HepG2 (cell line): ENCODE measurements around the gene PRELID1. TPM values are rescaled to one million over a fixed set of nuclear protein-coding genes. Genes with fewer than 3 reads are reported as not detected.

ENCODE experiments used
- ARHGAP35 ChIP-seq: sonication (generic); formaldehyde crosslinking; IDR thresholded peaks from 2 replicates; pipeline ENCODE4 v1.9.0; 2022; ENCODE audit warnings: mild to moderate bottlenecking, inconsistent platforms, moderate library complexity, missing genetic modification reagents, borderline replicate concordance
- ATM ChIP-seq: fragments of 450-650 bp; IDR thresholded peaks from 2 replicates; pipeline ENCODE4 v1.7.1; 2017; ENCODE audit warnings: mild to moderate bottlenecking, borderline replicate concordance
- BRF2 ChIP-seq: sonication (generic); formaldehyde crosslinking; IDR thresholded peaks from 2 replicates; pipeline ENCODE4 v1.8.1; 2022; ENCODE audit warnings: mild to moderate bottlenecking, missing genetic modification reagents
- CAMTA2 ChIP-seq: sonication (generic); formaldehyde crosslinking; IDR thresholded peaks from 2 replicates; pipeline ENCODE4 v1.4.0; 2020; ENCODE audit warnings: mild to moderate bottlenecking, missing genetic modification reagents, borderline replicate concordance
- CEBPB ChIP-seq: IDR thresholded peaks from 2 replicates; pipeline ENCODE4 v1.6.1; 2011; ENCODE audit warnings: low read depth, low read length, improper control_type of control experiment, borderline replicate concordance
- FOXO1 ChIP-seq: sonication (generic); formaldehyde crosslinking; IDR thresholded peaks from 2 replicates; pipeline ENCODE4 v1.4.0; 2020; ENCODE audit warnings: missing genetic modification reagents
- HMGA1 ChIP-seq: sonication (generic); formaldehyde crosslinking; conservative IDR thresholded peaks from 2 replicates; pipeline ENCODE4 v1.4.0; 2020; ENCODE audit warnings: missing genetic modification reagents
- HNF1B ChIP-seq: sonication (generic); formaldehyde crosslinking; IDR thresholded peaks from 2 replicates; pipeline ENCODE4 v1.5.1; 2020; ENCODE audit warnings: mild to moderate bottlenecking, moderate library complexity, missing genetic modification reagents
- JDP2 ChIP-seq: sonication (generic); formaldehyde crosslinking; IDR thresholded peaks from 2 replicates; pipeline ENCODE4 v1.8.1; 2022; ENCODE audit warnings: missing genetic modification reagents, borderline replicate concordance
- MXD1 ChIP-seq: sonication (generic); formaldehyde crosslinking; IDR thresholded peaks from 2 replicates; pipeline ENCODE4 v1.4.0; 2020; ENCODE audit warnings: mild to moderate bottlenecking, missing genetic modification reagents
- MXD4 ChIP-seq: IDR thresholded peaks from 2 replicates; pipeline ENCODE4 v1.6.1; 2016; ENCODE audit warnings: mild to moderate bottlenecking, missing biosample characterization, missing genetic modification reagents
- NR2C2 ChIP-seq: sonication (generic); formaldehyde crosslinking; IDR thresholded peaks from 2 replicates; pipeline ENCODE4 v1.4.0; 2020; ENCODE audit warnings: missing genetic modification reagents, mild to moderate bottlenecking, moderate library complexity, borderline replicate concordance
- PHB2 ChIP-seq: fragments of 450-650 bp; IDR thresholded peaks from 2 replicates; pipeline ENCODE4 v1.6.1; 2018; ENCODE audit not compliant: partially characterized antibody
- PHF20 ChIP-seq: sonication (generic); formaldehyde crosslinking; IDR thresholded peaks from 2 replicates; pipeline ENCODE4 v1.5.0; 2020; ENCODE audit warnings: mild to moderate bottlenecking, missing genetic modification reagents
- PHF5A ChIP-seq: IDR thresholded peaks from one replicate; pipeline ENCODE4 v1.6.1; 2018; ENCODE audit warnings: low read depth, missing genetic modification reagents; ENCODE audit not compliant: unreplicated experiment
- POGK ChIP-seq: sonication (generic); formaldehyde crosslinking; conservative IDR thresholded peaks from 2 replicates; pipeline ENCODE4 v1.8.0; 2022; ENCODE audit warnings: mild to moderate bottlenecking, moderate library complexity, missing genetic modification reagents
- RORA ChIP-seq: sonication (generic); formaldehyde crosslinking; IDR thresholded peaks from 2 replicates; pipeline ENCODE4 v1.5.0; 2020; ENCODE audit warnings: mild to moderate bottlenecking, missing genetic modification reagents, moderate library complexity
- RXRB ChIP-seq: IDR thresholded peaks from 2 replicates; pipeline ENCODE4 v1.6.1; 2016; ENCODE audit warnings: borderline replicate concordance, missing genetic modification reagents, missing compliant biosample characterization
- SMAD9 ChIP-seq: sonication (generic); formaldehyde crosslinking; IDR thresholded peaks from 2 replicates; pipeline ENCODE4 v1.5.1; 2020; ENCODE audit warnings: mild to moderate bottlenecking, missing genetic modification reagents
- TBX2 ChIP-seq: sonication (generic); formaldehyde crosslinking; IDR thresholded peaks from 2 replicates; pipeline ENCODE4 v1.5.0; 2020; ENCODE audit warnings: missing genetic modification reagents, mild to moderate bottlenecking, borderline replicate concordance
- YY1 ChIP-seq: IDR thresholded peaks from 2 replicates; pipeline ENCODE4 v1.6.1; 2011; ENCODE audit warnings: low read length, low read depth, moderate library complexity, mild to moderate bottlenecking; ENCODE audit not compliant: insufficient read depth, insufficient replicate concordance
- ZMYM2 ChIP-seq: sonication (generic); formaldehyde crosslinking; IDR thresholded peaks from 2 replicates; pipeline ENCODE4 v1.8.0; 2022; ENCODE audit warnings: mild to moderate bottlenecking, missing genetic modification reagents
- ZNF30 ChIP-seq: sonication (generic); formaldehyde crosslinking; IDR thresholded peaks from 2 replicates; pipeline ENCODE4 v1.5.0; 2020; ENCODE audit warnings: mild to moderate bottlenecking, missing genetic modification reagents
- polyA plus RNA-seq, 8 experiments: library from polyadenylated mRNA; depleted of rRNA in 3 of 8; stranded (reverse) in 7 of 8; unstranded in 1 of 8; fragments of >200 nt; fragmentation: Illumina TruSeq in 4 of 8; extraction: Trizol in 4 of 8; gene quantifications; 2 replicates each; pipeline versions ENCODE4 v1.2.1 to v1.2.3, GENCODE V29; 2011 to 2016; ENCODE audit warnings: low read depth in 4 of 8, missing spikeins in 1 of 8, mixed read lengths in 1 of 8; ENCODE audit not compliant: insufficient read depth in 1 of 8
- total RNA-seq, 5 experiments: library from RNA; depleted of rRNA; stranded (reverse); fragments of >200 nt; fragmentation: Illumina TruSeq; extraction: Trizol; gene quantifications; 2 replicates each; pipeline ENCODE4 v1.2.3, GENCODE V29; 2016; ENCODE audit warnings: low read depth in 1 of 5

The PRELID1 gene
- total and polyA plus RNA-seq, 2 of the 13 experiments (the other 11 are each of a cell fraction or from before 2014, with no cell fraction given): 250 to 271 TPM

GRCh38 chr5:177303121-177303924 is at the start of gene PRELID1, which contains the start of gene RAB24 (continued):
- peak; percentile 43 for TF ChIP-seq RXRB (CRISPR knock-in tag)
- TF ChIP-seq ARHGAP35: peak; percentile 84; the same call in 1 of the 2 replicates
- no peak; the same call in 1 of the 2 replicates for TF ChIP-seq TBX2 (CRISPR knock-in tag)
- peak; percentile 92 for TF ChIP-seq BRF2 (CRISPR knock-in tag)
- TF ChIP-seq NR2C2 (CRISPR knock-in tag): peak; percentile 74
- no peak for TF ChIP-seq PHF5A (CRISPR knock-in tag)
- no peak for TF ChIP-seq RORA (CRISPR knock-in tag)
- no peak for TF ChIP-seq ZNF30 (CRISPR knock-in tag)
- TF ChIP-seq MXD1 (CRISPR knock-in tag): peak; percentile 94
- 0 out of 2 replicates have a peak, but pooled peaks have one; percentile 76 for TF ChIP-seq POGK (CRISPR knock-in tag)
- TF ChIP-seq CEBPB: no peak
- TF ChIP-seq SMAD9 (CRISPR knock-in tag): no peak
- TF ChIP-seq PHF20 (CRISPR knock-in tag): peak; percentile 83
- TF ChIP-seq CAMTA2 (CRISPR knock-in tag): 0 out of 2 replicates have a peak, but pooled peaks have one; percentile 87
- TF ChIP-seq PHB2: no peak
- TF ChIP-seq ATM: no peak
- TF ChIP-seq ZMYM2: 0 out of 2 replicates have a peak, but pooled peaks have one; percentile 12
- no peak for TF ChIP-seq HMGA1 (CRISPR knock-in tag)
- peak; percentile 77; the same call in 1 of the 2 replicates for TF ChIP-seq MXD4 (CRISPR knock-in tag)
- no peak; the same call in 1 of the 2 replicates for TF ChIP-seq JDP2 (CRISPR knock-in tag)
- no peak for TF ChIP-seq HNF1B (CRISPR knock-in tag)
- peak; percentile 57 for TF ChIP-seq FOXO1 (CRISPR knock-in tag)
- peak; percentile 92 for TF ChIP-seq YY1
